Hypothalamus (tissue), 51 donors: Measurements from ENCODE around the gene ANKS1B.
"Not testable (repeated sequence)": the region's sequence is repeated elsewhere in the genome, so short reads cannot be mapped to it uniquely, and the experiment has no call there.

Experiments used
- DNase-seq, 51 donors: peaks; one replicate each; lab custom pipeline; 2025; lab: John Stamatoyannopoulos, UW

ANKS1B gene

DNA sequence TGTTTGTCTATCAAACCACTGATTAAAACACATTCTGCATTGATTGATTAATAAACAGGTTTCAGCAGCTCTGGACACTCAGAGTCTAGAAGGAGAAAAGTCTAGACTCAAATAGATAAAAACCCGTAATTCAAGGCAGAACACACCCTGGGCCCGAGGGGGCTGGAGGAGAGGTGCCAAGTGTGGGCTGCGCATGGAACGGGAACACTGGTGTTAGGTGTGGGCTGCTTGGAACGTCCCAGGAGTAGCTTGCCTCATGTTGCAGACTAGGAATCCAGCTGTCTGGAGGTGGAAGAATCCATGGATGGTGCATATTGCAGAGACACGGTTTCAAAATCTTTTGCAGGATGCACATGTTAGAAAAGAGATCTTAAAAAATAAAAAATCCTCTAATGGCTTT is 1116.7 kb downstream of the ANKS1B start:
- peak in 1 of 51 donors; percentile 42 for DNase-seq

GRCh38 chr12:98864363-98864762 is 1120.4 kb downstream of the ANKS1B start:
- DNase-seq = no peak

DNA sequence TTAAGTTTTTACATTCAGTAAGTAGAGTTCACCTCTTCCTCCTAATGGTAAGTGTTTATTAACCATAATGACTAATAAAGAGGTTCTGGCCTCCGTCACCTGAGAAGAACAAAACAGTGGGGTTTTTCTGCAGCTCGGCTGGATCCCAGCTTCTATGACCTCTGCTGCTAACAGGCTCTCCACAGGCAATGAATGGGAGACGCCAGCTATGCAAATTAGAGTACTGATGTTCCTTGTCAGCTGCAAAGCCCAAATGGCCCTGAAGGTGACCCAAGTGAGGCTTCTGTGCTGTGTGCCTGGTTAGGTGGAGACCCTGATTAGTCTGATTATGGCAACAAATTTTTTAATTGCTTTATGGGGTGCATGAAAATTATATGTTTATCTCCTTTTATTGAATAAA is 1121.6 kb downstream of the ANKS1B start:
- peak in 10 of 51 donors; percentile 6 to 50 (median 25) for DNase-seq

DNA sequence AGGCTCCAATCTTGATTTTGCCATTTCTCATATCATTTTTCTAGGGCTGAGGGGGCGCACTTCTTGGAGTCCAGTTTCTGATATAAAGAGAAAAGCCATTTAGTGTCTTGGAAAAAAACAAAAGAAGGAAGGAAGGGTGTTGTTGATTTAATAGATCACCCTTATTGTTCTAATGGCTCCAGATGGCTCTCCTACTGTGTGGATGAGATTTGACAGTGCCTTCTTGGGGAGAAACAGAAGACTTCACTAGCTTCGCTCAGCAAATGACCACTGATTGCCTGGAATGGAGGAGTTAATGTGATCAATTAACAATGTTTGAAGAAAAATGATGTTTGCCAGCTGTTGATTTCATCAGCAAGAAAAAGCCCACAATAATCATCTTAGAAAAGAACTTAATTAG is 1123.5 kb downstream of the ANKS1B start:
- DNase-seq = no peak

- no peak for DNase-seq
These were observed 1127.7 kb downstream of the ANKS1B start for GRCh38 chr12:98856897-98857540.

DNA sequence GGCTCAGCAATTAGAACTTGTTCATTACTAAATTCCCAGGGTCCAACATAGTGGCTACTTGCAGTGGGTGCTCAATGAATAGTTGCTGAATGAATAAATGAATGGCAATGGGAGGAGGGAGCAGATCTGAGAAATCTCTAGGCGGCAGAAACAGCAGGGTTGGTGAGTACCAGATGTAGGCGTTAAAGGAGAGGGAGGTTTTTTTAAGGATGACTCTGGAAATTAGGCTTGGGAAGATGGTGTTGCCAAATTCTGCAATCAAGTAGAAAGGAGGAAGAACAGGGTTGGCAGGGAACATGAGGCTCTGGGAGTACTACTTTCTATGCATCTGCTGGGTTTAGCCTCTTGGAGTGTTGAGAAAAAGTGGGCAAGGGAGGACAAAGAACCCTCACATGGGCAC is 1132.6 kb downstream of the ANKS1B start:
- DNase-seq = peak in 1 of 51 donors; percentile 8

DNA sequence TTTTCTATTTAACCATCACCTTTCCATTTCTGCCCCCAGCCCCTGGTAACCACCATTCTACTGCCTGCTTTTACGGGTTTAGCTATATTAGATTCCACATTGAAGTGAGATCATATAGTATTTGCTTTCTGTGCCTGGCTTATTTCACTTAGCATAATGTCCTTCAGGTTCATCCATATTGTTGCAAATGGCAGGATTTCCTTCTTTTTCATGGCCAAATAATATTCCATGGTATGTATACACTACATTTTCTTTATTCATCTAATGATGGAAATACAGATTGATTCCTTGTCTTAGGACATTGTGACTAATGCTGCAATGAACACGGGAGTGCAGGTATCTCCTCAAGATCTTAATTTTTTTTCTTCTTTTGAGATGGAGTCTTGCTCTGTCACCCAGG is 1137.5 kb downstream of the ANKS1B start:
- no peak for DNase-seq

DNA sequence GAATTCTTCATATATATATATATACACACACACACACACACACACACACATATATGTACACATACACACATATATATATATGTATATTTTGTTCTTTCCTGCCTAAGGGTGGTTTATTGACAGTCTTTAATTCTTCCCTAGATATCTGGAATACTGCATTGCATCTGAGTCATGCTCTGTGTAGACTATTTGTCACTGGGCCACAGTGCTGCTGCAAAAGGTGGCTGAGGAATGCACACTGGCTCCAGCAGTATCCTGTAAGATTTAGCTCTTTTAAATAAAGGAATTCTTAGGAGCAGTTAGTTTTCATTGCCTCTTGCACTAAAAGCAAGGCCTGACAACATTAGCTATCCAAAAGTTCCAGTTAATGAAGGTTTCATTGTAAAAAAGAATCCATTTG is 1138.8 kb downstream of the ANKS1B start:
- no peak for DNase-seq

DNA sequence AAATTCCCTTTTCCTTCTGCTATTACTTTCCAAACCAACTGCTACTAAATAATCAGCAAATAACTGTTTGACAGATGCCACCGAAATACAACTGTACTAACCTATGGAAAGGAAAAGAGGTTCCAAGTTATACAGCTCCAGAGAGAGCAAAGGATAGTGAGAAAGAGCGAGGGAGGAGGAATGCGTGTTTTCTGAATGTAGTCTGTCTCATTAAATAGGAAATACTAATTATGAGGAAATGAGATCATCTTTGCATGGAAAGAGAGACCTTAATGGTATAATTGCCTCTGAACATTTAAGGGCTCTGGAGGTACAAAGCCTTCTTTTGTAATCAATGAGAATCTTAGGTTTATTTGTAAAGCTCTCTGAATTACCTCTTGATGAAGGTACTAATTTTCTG is 1144.4 kb downstream of the ANKS1B start:
- no peak for DNase-seq

- DNase-seq = peak in 6 of 51 donors; percentile 11 to 65 (median 19)
These were observed 1146.5 kb downstream of the ANKS1B start for GRCh38 chr12:98838231-98838647.

DNA sequence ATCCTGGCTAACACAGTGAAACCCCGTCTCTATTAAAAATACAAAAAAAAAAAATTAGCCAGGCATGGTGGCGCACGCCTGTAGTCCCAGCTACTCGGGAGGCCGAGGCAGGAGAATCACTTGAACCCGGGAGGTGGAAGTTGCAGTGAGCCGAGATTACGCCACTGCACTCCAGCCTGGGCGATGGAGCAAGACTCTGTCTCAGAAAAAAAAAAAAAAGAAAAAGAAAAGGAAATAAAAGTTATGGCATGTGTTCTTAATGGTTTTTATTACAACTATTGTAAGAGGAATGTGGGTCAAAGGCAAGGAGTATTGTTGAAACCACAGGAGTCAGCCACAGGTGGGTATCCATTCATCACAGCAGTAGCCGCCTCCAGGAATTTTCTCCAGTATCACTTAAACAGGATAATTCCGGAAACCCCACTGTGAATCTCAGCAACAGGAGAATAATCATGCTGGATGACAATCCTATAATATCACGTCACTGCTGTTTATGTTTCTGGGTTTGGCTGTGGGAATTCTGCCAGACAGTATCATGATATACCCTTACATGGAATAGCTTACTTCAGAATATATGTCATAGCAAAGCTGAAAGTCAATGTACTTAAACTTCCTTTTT is 1147.5 kb downstream of the ANKS1B start:
- DNase-seq = not testable (repeated sequence)

DNA sequence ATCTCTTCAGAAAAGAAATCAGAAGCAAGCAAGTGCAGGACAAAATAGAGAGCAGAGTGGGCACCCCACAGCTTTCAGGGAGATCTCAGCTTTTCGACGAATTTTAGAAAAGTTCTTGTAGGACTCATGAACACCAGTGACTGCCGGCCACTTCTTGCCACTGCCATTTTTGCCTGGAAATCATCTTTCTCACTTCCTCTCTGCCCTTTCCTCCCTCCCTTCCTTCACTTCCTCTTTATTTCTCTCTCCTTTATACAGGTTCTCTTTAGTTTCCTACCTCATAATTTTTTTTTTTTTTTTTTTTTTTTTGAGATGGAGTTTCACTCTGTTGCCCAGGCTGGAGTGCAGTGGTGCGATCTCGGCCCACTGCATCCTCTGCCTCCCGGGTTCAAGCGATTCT is 1154.1 kb downstream of the ANKS1B start:
- no peak for DNase-seq

DNA sequence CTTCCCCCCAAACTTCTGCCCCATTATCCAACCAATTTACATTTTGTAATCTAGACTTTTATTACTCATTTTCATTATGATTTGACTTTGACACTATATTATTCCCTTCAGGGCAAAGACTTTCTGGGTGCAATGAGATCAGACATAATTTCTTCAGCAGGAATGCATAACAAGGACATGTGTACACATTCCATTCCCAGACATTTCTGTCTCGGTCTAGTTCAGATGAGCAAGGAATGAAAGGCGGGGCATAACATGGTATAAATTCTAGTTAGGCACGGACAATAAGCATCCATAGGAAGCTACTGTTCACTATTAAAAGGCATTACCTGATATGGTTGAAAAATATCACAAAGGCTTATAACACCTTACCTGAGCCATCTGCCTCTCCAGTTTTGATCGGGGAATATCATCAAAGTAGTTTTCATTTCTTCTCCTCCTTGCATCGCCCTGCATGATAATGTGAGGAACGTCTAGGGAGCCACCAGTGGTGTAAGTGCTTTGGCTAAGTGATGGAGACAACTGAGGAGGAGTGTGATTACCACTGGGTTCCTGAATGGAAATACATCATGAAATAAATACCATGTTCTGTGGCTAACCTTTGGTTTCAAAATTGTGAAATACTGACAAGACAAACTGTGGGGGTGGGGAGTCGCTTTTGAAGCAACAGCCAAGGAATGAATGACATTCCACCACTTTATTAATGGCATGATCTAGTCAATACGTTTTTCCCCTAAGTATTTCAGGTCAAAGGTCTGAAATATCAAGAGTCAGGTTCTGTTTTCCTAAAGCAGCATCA is 1155.7 kb downstream of the ANKS1B start:
- no peak for DNase-seq

DNA sequence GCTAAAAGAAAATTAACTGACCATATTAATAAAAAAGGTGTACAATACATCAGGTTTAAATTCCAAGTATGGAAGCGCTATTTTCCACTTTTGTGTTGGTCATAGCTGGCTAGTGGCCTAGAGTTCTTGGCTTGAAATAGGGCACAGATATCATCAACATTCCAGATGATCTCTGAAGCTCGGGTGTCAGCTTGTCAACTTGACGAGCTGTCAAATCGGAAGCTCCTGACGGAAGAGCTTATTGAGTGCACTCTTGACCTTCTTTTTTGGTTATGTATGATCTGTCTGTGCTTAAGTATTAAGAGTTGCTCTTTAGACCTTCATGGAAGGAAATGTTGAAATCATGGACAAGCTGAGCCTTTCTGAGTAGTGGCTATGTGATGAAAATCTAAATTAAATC is 1161.7 kb downstream of the ANKS1B start:
- DNase-seq = peak in 1 of 51 donors; percentile 6

DNA sequence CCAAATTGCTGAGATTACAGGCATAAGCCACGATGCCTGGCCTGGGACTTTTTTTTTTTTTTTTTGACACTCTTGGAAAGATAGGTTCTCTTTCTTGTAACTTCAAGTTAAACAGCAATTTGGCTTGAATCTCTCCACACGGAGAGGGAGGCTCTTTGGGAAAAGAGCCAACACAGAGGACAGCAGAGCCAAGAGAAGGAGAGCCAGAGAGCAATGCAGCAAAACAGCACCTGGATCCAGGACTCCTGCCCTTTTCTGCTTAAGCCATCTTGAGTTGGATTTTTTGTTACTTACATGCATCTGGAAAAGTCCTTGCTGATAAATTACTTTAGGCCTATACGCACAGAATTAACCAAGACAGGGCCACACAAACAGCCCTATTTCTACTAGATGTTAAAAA is 1162.9 kb downstream of the ANKS1B start:
- DNase-seq = peak in 1 of 51 donors; percentile 11

DNA sequence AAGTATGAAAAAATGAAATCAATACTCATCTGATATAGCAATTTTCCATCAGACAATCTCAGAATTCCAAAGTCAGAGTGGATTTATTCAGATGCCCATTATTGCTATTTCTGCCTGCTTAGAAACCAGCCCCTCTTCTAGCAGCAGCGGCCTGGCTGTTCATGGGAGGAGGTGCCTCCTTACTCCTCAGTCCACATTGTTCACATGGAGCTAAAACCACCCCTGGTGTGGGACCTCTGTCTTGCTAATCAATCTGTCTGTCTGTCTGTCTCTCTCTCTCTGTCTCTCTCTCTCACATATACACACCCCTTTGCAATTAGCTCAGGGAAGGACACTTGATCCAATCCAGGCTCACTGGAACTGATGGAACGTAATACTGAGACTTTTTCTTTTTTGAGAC is 1163.5 kb downstream of the ANKS1B start:
- no peak for DNase-seq

DNA sequence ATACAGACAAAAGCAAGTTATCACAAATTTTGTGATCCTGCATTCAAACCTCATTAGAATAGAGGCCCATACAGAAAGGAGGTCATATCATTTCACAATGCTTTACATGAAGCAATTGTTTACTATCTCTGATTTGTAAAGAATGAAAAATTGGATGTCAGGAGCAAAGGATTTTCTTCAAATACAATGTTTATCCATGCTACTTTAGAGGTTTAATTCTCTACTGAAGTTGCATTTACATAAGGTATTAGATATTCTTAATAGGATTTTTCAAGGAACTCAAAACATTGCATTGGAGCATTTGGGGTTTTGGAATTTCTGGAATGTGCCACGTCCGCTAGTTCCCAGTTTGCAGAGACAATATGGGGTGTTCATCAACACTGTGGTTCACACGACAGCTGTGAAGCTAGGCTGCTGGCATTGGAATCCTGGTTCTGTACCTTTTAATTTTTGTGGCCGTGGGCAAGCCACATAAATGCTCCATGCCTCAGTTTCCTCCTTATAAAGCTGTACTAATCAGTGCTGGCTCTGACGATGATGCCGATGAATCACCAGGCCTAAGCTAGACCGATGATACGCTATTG is 1164.8 kb downstream of the ANKS1B start:
- peak in 1 of 51 donors; percentile 6 for DNase-seq

DNA sequence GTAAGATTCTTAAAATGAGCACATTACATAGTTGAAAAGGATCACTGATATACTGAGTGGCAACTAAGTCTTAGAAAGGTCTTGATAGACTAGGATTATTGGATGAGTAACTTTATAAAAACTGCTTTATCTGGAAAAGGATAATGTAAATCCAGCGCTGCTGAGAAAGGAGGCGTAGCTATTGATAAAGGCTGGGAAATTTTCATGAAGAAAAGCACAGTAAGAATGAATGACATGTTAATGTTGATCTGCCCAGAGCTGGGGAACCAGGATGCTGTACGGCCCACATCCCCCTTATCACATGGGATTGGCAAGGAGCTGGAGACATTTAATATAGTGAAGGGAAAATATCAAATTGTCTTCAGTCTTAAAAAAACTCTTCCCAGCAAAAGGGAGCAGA is 1165.7 kb downstream of the ANKS1B start:
- no peak for DNase-seq

- no peak for DNase-seq
These were observed 1166.5 kb downstream of the ANKS1B start for GRCh38 chr12:98818239-98818638.

DNA sequence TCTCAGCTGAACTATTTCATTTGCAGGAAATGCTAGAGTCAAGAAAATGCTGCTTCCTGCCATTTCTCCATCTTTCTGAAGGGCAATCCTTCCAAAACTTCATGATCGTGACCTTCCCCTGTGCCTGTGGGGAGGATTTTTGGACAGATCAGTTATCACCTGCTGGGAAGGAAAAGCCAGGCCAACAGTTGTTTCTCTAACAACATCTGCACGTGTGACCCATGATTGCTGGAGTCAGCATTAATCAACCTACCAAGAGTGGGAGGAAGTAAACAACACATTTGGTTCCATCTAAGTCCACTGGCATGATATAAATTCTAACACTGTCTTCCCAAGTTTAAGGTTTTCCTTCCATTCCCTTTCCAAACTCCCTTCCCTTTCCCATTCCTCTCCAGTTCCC is 1167.0 kb downstream of the ANKS1B start:
- DNase-seq = no peak

GRCh38 chr12:98816720-98817119 is 1168.0 kb downstream of the ANKS1B start:
- no peak for DNase-seq
